ENCODE measurements around the gene DOHH.

DOHH gene

DNA sequence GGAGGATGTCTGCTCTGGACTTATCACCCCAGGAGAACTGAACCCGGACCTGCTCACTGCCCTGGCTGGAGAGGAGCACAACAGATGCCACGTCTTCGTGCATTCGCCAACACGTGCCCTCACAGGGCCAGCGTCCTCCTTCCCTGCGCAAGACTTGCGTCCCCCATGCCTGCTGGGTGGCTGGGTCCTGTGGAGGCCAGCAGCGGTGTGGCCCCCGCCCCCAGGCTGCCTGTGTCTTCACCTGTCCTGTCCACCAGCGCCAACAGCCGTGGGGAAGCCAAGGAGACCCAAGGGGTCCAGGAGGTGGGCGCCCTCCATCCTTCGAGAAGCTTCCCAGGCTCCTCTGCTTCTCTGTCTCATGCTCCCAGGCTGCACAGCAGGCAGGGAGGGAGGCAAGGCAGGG is 35.1 kb upstream of the DOHH start:
- Histone ChIP-seq H3K27ac (no peak overlapping the region), H3K36me3 (ENCODE audit: control insufficient read depth, insufficient read depth, low read length) (no peaks in the 10 kb centered on the region), H3K4me3 (ENCODE audit: low read depth, low read length) (no peak overlapping the region), H3K27me3 (ENCODE audit: control insufficient read depth, insufficient read depth, low read length) (no peaks in the 10 kb centered on the region), H2AFZ (no peak overlapping the region), H3K79me2 (no peaks in the 10 kb centered on the region), H3K9ac (no peak overlapping the region), H3K9me3 (ENCODE audit: control insufficient read depth, low read length) (no peaks in the 10 kb centered on the region), H3K4me1 (no peaks in the 10 kb centered on the region), H3K4me2 (ENCODE audit: low read length) (no peak overlapping the region)
- TF ChIP-seq CTCF (IDR thresholded peaks at IDR 0.05): no peak

DNA sequence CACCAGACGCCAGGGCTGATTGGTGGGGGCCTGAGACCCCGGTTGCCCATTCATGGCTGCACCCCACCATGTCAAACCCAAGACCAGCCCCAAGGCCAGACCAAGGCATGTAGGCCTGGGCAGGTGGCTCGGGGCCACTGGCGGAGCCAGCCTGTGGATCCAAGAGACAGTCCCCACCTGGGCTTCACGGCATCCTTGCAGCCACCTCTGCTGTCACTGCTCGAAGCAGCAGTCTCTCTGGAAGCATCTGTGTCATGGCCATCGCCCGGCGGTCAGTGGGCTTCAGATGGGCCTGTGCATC is 34.7 kb upstream of the DOHH start:
- no peak for TF ChIP-seq CTCF (IDR thresholded peaks at IDR 0.05)
- H3K4me3 ChIP-seq (ENCODE audit: low read depth, low read length): no peak overlapping the region
- no peak overlapping the region for H3K4me2 ChIP-seq (ENCODE audit: low read length)
- no peaks in the 10 kb centered on the region for H3K9me3 ChIP-seq (ENCODE audit: control insufficient read depth, low read length)
- no peaks in the 10 kb centered on the region for H3K79me2 ChIP-seq
- H3K27me3 ChIP-seq (ENCODE audit: control insufficient read depth, insufficient read depth, low read length): no peaks in the 10 kb centered on the region
- no peak overlapping the region for H3K9ac ChIP-seq
- H2AFZ ChIP-seq: no peak overlapping the region
- no peaks in the 10 kb centered on the region for H3K4me1 ChIP-seq
- no peak overlapping the region for H3K27ac ChIP-seq
- no peaks in the 10 kb centered on the region for H3K36me3 ChIP-seq (ENCODE audit: control insufficient read depth, insufficient read depth, low read length)

- no peak for TF ChIP-seq CTCF (IDR thresholded peaks at IDR 0.05)
- Histone ChIP-seq H3K27ac (no peak overlapping the region), H3K36me3 (ENCODE audit: control insufficient read depth, insufficient read depth, low read length) (no peaks in the 10 kb centered on the region), H3K9ac (no peak overlapping the region), H3K27me3 (ENCODE audit: control insufficient read depth, insufficient read depth, low read length) (no peaks in the 10 kb centered on the region), H2AFZ (no peak overlapping the region), H3K4me2 (ENCODE audit: low read length) (no peak overlapping the region), H3K9me3 (ENCODE audit: control insufficient read depth, low read length) (no peaks in the 10 kb centered on the region), H3K79me2 (no peaks in the 10 kb centered on the region), H3K4me3 (ENCODE audit: low read depth, low read length) (no peak overlapping the region), H3K4me1 (no peaks in the 10 kb centered on the region)
Measured at GRCh38 chr19:3534375-3535234, 34.1 kb upstream of the DOHH start.

- no peak overlapping the region for H3K27ac ChIP-seq
- H3K36me3 ChIP-seq (ENCODE audit: control insufficient read depth, insufficient read depth, low read length): no peaks in the 10 kb centered on the region
- H3K9me3 ChIP-seq (ENCODE audit: control insufficient read depth, low read length): no peaks in the 10 kb centered on the region
- no peaks in the 10 kb centered on the region for H3K79me2 ChIP-seq
- no peak overlapping the region for H3K9ac ChIP-seq
- H3K27me3 ChIP-seq (ENCODE audit: control insufficient read depth, insufficient read depth, low read length): no peaks in the 10 kb centered on the region
- H3K4me2 ChIP-seq (ENCODE audit: low read length): no peak overlapping the region
- no peak for TF ChIP-seq CTCF (IDR thresholded peaks at IDR 0.05)
- no peak overlapping the region for H3K4me3 ChIP-seq (ENCODE audit: low read depth, low read length)
- H3K4me1 ChIP-seq: no peaks in the 10 kb centered on the region
- no peak overlapping the region for H2AFZ ChIP-seq
Measured at GRCh38 chr19:3533563-3534216, 33.2 kb upstream of the DOHH start.
